GM12865 (cell line): ENCODE measurements around the gene CTNNA3.

Experiments
- DNase-seq: peaks from one replicate; pipeline ENCODE4 v3.0.0; 2010; ENCODE audit warnings: low read depth
- H3K4me3 ChIP-seq: 2 replicates; pipeline ENCODE4 v1.5.1; 2011; ENCODE audit warnings: mild to moderate bottlenecking, low read depth, low read length, control low read depth
- TF ChIP-seq, protein P1 (sequence below): IDR thresholded peaks from 2 replicates; pipeline ENCODE4 v1.5.1; 2011; ENCODE audit warnings: low read length, control low read depth, low read depth, inconsistent platforms; ENCODE audit not compliant: insufficient read depth; ENCODE audit errors: missing control alignments

Gene CTNNA3

DNA sequence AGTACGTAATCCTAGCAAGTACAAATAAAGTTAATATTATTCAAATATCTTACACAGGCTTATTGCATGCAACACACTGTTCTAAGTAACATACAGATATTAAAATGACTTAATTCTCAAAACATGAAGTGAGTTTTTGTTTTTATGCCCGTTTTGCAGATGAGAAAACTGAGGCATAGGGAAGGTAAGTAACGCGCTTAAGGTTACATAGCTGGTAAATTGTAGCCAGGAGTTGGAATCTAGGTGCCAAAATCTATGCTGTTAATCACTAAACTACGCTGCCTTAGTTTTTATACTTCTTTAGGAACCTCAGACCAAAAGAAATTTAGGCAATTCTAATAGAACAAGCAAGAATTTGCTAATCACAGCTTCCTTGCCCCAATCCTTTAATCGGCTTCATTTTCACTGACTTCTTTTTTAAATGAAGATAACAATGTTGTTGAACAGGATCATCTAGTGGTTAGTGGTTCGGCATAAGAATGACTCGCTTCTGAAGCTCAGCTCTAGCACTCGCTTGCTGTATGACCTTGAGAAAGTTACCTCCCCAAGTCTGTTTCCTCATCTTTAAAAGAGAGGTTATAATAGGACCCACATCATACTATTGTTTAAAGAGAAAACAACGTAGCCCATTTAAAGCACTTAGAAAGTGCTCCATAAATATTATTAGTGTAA lies 771.2 kb downstream of the CTNNA3 start:
- DNase-seq, result no peak
- TF ChIP-seq, protein P1, sequence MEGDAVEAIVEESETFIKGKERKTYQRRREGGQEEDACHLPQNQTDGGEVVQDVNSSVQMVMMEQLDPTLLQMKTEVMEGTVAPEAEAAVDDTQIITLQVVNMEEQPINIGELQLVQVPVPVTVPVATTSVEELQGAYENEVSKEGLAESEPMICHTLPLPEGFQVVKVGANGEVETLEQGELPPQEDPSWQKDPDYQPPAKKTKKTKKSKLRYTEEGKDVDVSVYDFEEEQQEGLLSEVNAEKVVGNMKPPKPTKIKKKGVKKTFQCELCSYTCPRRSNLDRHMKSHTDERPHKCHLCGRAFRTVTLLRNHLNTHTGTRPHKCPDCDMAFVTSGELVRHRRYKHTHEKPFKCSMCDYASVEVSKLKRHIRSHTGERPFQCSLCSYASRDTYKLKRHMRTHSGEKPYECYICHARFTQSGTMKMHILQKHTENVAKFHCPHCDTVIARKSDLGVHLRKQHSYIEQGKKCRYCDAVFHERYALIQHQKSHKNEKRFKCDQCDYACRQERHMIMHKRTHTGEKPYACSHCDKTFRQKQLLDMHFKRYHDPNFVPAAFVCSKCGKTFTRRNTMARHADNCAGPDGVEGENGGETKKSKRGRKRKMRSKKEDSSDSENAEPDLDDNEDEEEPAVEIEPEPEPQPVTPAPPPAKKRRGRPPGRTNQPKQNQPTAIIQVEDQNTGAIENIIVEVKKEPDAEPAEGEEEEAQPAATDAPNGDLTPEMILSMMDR, result no peak
- no peak overlapping the region for H3K4me3 ChIP-seq

DNA sequence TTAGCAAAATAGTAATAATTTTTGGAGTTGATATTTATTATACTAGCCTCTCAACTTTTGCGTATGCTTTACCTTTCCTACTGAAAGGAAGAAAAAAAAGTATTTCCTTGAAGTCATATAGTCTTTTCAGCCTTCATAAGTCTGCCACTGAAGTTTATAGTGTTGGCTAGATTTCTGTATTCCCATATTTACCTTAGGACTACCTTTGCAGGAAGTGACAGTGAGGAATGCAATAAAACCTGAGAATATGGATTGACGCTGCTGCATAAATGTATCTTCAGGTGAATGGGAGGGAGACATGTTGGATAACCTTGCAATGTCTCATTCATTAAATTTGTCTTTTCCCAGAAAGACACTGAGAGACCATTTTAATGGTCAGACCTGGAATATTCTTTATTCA lies 776.7 kb downstream of the CTNNA3 start:
- no peak for DNase-seq
- no peak overlapping the region for H3K4me3 ChIP-seq
- TF ChIP-seq, protein P1, result no peak

DNA sequence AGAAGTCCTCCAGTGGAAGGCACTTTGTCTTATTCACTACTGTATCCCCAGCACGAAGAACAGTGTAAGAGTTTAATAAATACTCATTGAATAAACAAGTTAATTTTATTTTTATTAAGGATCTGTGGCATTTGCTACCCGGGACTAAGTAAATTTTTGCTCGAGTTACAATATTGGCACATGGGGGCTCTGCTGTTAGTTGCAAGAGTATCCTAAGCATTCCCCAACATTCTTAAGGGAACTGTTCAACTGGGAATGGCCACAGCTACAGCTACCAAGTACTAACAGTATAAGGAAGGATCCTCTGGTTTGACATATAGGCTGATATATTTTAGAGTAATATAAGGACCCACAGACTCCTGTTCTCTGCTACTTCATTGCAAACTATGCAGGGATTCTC lies 778.9 kb downstream of the CTNNA3 start:
- no peak for DNase-seq
- H3K4me3 ChIP-seq, result no peak overlapping the region
- TF ChIP-seq, protein P1, result no peak

DNA sequence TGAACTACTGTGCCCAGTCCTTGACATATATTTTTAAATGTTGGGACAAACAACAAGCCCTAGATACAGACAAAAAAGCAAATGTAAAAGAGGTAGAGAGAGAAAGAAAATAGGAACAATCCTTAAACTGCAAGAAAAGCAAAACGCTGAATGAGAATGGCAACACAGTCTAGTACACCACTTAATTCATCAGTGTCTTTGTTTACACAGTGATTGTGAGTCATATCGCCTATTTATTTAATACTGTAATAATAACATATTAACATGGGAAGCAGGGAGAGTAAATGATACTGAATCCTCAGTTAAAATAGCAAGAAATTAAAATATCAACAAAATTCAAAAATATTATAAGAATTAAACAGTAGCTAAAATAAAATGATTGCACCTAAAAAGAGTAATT lies 780.0 kb downstream of the CTNNA3 start:
- no peak for DNase-seq
- H3K4me3 ChIP-seq, result no peak overlapping the region
- TF ChIP-seq, protein P1, result no peak

DNA sequence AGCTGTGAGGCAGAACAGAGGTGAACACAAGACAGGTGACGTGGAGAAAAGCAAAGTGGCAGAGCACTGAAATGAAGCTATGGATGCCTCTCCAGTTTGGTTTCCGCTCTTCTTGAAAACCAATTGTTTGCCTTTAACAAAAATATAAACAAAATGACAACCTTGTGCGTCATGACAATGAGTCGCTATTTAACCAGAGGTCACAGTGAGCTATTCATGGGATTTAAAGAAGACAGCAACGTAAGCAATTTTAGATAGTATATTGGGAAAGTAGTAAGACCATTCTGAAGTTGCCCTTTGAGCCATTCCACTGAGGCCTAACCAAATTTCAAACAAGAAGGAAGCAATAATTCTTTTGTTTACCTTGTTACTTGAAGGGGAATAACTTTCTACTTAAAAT lies 785.3 kb downstream of the CTNNA3 start:
- no peak for DNase-seq
- H3K4me3 ChIP-seq, result no peak overlapping the region
- TF ChIP-seq, protein P1, result no peak

DNA sequence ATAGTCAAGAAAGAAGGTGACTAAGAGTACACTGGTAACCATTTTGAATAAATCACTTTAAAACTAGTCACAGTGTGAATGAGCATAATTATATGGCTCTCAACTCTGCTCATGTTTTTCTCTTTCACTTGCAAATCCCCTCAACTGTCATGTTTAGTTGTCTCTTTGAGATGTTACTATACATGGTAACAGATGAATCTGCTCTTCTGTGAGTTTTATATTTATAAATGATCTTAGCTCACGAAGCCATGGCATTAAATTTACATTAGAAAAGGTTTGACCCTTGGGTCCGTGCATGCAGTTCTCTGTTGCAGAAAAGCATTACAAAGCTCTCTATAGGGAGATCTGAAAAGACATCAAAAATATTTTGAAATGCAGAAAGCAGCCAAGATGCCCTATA lies 803.1 kb downstream of the CTNNA3 start:
- H3K4me3 ChIP-seq, result no peak overlapping the region
- no peak for DNase-seq
- TF ChIP-seq, protein P1, result no peak

DNA sequence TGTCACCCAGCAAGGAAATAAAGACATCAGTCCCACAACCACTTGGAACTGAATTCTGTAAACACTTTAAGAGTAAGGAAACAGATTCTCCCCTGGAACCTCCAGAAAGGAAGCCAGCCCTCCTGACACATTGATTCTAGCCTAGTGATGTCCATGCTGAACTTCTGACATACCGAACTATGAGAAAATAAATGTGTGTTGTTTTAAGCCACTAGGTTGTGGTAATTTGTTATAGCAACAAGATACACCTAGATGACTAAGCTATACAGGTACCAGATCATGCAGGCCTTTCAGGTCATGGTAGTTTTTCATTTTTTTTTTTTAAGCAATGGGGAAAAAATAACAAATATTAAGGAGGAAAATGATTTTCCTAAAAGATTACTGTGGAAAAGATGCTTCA lies 807.8 kb downstream of the CTNNA3 start:
- no peak for DNase-seq
- no peak overlapping the region for H3K4me3 ChIP-seq
- TF ChIP-seq, protein P1, result no peak
